Thyroid gland (tissue), 4 donors: ENCODE results near the gene UBXN2A.

Experiments
- POLR2A ChIP-seq, 2 donors: fragments of 450-650 bp; IDR thresholded peaks; one replicate each; pipeline ENCODE4 v1.6.1; 2017; ENCODE audit warnings: antibody characterized with exemption in 2 of 2, mild to moderate bottlenecking in 2 of 2, moderate library complexity in 1 of 2
- TF ChIP-seq, protein P1 (sequence below), 6 experiments: fragments of 200-600 bp in 3 of 6; fragments of 450-650 bp in 3 of 6; sonication (generic) in 3 of 6; IDR thresholded peaks; one replicate each; pipeline ENCODE4 v1.5.1; 2016 to 2019; ENCODE audit warnings: antibody characterized with exemption in 6 of 6, mild to moderate bottlenecking in 2 of 6, inconsistent platforms in 1 of 6, moderate library complexity in 1 of 6

DNA sequence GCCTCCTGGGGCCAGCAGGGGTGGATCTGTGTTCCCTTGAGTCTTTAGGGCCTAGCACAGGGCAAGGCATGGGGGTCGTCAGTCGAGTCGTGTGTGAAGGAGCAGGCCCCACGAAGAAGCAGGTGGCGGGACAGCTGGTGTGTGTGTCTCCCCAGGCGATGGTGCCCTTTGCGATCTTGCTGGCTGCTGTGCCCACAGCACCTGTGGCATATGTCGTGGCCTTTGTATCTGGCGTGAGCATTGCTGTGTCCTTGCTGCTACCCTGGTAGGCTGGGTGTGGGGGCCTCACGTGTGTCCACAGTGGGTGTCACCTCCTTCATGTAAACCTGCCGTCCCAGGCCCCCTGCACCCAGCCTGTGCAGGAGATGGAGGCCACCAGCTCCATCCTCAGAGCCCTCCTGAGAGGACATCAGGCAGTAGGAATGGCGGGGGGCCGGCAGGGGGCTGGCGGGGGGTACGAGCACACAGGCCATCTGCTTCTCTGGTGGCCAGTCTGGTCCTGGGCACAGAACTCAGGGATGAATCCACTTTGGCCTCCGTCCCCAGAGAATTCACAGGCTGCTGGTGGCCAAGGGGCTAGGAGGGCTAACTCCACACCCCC lies 82.8 kb downstream of the UBXN2A start:
- TF ChIP-seq, protein P1, sequence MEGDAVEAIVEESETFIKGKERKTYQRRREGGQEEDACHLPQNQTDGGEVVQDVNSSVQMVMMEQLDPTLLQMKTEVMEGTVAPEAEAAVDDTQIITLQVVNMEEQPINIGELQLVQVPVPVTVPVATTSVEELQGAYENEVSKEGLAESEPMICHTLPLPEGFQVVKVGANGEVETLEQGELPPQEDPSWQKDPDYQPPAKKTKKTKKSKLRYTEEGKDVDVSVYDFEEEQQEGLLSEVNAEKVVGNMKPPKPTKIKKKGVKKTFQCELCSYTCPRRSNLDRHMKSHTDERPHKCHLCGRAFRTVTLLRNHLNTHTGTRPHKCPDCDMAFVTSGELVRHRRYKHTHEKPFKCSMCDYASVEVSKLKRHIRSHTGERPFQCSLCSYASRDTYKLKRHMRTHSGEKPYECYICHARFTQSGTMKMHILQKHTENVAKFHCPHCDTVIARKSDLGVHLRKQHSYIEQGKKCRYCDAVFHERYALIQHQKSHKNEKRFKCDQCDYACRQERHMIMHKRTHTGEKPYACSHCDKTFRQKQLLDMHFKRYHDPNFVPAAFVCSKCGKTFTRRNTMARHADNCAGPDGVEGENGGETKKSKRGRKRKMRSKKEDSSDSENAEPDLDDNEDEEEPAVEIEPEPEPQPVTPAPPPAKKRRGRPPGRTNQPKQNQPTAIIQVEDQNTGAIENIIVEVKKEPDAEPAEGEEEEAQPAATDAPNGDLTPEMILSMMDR (IDR thresholded peaks at IDR 0.05), result no peak
- no peak for TF ChIP-seq POLR2A (IDR thresholded peaks at IDR 0.05)
